Stimulated activated CD8-positive, alpha-beta memory T cell treated with anti-CD3 and anti-CD28 coated beads, Interleukin-15, amount 100 ng/mL, for 4 hours (primary cell): ENCODE data around the gene SLAIN2.

Experiments used
- DNase-seq, 2 donors: peaks; one replicate each; pipeline ENCODE4 v3.0.0-alpha.2; 2020; ENCODE audit warnings: low read depth in 2 of 2

The SLAIN2 gene

DNA sequence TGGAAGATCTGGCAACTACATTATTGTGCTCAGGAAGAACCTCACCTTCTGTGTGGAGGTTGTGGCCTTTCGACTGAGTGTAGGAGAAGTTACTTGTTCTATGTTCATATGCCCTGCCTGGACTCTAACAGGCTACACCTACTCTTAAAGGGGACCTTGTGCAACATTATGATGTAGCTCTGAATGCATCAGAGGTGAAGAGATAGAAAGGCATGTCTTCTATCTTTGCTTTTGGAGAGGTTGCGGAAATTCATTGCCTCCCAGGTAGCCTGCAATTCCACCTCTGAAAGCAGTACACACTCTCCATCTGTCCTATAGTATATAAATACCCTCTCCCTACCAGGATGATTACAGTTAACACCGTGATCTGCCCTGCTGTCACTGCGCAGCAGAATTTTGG is 7.1 kb upstream of the SLAIN2 start:
- DNase-seq, result no peak

DNA sequence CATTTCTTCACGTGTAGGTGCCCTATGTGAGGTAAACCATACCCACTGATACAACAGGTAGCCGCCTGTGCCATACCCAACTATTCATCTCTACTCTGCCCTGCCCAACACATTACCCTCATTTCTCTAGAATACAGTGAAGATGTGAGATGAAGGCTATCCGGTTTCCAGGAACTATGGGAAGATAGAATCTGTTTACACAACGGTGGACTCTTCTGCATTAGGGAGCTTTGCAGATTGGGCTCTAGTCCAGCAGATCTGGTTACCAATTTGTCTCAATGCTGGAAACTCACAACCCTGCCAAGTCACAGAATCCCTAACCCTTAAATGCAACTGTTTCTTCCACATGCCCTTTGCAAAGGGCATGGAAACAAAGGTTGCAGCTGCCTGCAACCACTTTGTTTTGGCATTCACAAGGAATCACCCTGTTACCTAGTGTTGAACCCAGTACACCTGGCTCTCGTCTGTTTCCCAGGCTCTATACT is 6.4 kb upstream of the SLAIN2 start:
- DNase-seq, result no peak

DNA sequence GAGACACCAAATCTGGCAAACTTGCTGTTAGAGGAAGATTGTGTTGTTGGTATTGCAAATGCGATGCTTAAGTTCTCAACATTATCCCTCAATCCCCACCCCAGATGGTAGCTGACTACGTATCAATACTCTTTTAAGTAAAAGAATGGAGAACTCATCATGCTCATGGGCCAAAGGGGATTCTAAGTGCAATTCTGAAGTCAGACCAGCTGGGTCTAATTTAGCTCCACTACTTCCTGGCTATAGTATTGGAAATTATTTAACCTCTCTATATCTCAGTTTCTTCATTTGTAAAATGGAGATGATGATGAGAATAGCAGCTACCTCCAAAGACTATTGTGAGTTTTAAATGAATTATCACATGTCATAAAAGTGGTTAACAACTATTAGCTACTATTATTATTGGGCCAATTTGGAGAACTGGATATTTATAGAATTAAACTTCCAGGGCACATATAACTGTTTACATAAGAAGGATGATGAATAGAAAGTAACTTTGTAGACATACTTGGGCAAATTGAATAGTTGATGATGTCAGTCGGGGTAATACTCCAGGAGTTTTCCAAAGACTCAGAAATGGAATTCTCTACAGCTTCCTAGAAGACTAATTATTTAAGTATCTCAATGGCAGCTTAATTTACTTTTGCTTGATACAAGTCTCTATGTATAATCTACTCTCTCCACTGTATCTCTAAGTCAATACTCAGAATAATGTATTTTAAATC is 5.0 kb upstream of the SLAIN2 start:
- DNase-seq, result no peak

DNA sequence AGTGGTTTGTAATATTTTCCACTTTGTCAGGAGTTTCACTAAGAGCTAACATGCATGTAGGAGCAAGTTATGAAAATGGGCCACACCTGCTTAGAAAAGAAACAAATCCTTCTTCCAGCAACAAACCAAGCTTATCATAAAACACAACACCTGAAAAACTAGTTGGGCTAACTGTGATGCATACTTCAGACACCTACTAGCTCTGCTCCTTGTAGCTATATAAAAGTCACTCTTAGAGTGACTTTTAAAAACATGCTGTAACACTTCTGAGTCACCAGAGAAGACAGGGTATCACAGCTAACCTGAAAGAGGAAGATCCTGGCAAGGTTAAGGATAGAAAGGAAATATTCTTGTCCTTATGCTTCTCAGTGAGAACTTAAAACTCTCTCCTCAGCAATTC is 3.6 kb upstream of the SLAIN2 start:
- no peak for DNase-seq

DNA sequence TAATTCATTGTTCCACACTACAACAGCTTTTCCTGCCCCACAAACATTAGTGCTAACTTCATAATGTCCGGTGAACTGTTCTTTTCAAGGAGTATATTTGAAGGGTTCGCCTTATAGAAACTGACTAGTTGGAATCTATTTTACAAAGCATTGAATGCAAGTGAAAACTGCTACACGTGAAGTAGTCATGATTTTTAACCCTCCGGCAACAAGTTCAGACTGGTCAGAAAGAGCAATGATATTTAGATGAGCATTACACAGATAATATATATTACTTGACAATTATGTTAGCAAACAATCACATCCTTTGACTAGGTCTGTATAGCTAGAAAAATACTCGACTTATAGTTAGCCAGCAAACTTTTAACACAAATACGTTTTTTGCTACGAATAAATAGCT is 1.7 kb upstream of the SLAIN2 start:
- DNase-seq, result no peak

DNA sequence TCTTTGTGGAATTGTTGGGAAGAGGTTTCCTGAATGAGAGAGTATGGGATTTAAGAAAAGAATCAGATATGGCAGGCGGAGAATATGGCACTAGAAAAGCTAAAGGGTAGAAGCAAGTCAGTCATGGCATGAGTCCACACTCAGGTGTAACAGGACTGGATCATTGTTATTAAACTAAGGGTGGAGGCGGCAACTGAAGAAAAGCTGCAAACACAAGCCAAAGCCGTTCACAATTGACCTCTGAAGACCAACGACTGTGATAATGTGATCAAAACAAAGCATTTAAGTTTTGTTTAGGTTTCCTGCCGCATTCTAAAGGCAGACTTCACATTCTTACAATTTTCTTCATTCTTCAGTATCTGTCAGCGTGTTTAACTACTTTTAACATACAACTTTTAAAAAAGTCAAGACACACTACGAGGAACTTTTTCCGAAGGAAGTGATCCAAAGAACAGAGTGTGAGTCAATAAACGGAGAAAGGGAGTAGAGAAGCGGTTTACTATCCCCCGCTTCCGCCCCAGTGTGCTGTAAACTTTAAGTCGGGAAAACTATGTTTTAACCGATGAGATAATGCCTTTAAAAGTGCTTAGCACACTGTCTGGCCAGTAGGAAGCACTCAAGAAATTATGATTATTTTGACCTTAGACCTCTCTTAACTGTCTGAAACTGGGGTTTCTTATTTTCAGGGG is 909 bp upstream of the SLAIN2 start:
- DNase-seq, result no peak

DNA sequence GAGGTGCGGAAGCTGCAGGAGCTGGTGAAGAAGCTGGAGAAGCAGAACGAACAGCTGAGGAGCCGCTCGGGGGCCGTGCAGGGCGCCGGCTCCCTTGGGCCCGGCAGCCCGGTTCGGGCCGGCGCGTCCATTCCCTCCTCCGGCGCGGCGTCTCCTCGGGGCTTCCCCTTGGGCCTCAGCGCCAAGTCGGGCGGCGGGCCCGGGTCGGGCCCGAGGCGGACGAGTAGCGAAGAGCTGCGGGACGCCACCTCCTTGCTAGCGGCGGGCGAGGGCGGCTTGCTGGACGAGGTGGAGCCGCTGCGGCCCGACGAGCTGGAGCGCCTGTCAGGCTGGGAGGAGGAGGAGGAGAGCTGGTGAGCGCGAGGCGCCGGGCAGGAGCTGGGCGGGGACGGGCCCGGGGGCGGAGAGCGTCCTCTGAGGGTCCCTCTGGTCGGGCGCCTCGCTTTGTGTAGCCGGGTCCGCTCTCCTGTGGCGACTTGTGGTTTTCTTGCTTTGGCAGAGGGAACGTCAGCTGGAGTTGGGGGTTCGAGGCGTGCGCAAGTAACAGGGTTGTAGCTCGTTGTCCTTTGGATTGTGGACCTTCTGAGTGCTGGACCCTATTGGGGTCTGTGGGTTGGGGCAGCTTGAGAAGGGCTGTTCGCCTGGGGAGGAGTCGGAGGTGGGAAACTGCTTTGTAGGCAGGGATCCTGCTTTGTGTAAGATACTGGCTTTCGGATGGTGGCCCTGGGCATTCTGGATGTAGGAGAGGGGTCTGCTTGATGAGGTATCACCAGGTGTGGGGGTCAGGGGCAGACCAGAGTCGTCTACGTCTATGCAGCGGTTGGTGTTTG is 662 bp downstream of the SLAIN2 start:
- peak; percentile 3 to 24 for DNase-seq

DNA sequence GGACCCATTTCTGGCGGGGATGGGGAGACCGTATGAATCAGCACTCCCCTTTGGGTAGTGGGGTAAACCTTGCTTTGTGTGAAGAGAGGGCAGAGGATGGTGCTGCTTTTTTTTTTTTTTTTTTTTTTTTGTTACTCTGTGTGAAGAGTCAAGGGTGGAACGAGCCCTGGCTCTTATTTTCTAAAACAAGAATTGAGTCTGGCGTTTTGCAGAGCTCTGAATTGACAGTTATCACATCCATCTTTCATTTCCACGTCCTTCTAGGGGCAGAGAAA is 1.2 kb downstream of the SLAIN2 start:
- DNase-seq, result no peak

DNA sequence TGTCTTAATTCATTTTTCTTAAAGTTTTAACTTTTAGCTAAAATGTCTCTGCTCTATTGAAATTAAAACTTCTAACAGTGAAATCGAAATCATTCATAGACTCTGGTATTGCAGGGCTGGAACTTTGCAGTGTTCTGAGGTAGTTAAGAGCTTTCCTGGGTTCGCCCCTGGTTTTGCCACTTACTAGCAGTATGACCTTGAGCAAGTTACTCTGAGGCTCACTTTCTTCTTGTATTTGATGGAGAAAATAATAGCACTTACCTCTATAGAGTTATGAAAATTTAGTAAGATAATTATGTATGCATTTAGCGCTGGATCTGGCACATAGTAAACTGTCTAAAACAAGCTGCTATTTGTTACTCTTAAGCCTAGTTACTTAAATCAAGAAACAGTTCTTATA is 1.7 kb downstream of the SLAIN2 start:
- DNase-seq, result no peak

DNA sequence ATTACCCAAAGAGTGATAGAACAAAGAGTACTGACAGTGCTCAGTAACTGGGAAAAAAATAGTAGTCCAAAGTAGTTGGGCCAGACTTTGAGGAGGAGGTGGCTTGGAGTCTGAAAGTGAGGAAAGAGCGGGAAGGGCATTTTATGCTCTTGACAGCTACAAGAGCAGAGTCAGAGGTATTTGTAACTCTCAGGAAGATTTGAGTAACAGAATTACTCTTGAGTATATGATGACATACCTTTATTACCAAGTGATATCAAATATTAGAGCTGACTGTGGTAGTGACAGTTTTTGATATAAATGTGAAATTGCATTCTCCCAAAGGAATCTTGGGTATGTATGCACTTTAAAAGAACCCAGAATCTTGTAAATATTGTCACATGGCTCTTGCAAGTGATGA is 2.2 kb downstream of the SLAIN2 start:
- no peak for DNase-seq

DNA sequence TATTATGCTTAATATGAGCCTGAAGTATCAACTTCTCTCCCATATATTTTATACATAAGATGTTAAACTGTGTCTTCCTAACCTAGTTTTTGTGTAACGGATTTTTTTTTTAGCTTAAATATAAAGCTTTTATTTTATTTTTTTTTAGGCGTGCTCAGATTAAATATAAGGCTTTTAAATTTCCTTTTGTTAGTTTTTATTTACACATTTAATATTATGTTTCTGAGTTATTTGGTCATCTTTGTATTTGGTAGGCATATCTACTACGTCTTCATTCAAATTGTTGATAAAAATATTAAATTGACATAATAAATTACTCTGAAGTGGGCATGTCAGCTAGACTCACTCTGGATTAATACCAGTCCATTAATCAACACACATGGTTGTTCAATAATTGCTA is 4.2 kb downstream of the SLAIN2 start:
- no peak for DNase-seq

DNA sequence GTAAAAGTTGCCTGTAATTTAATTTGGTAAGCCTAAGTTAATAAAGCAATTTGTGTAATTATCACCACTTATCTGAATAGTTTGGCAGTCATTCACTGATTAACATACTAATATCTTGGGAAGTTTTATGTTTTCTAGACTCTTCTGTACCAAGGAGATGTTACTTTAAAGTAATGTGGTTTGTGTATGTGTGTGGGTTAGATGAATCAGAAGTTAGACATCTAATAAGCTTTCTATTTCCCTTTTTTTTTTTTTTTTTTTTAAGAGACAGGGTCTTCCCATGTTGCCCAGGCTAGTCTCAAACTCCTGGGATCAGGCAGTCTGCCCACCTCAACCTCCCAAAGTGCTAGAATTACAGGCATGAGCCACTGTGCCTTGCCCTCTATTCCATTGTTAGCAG is 5.3 kb downstream of the SLAIN2 start:
- DNase-seq, result no peak

DNA sequence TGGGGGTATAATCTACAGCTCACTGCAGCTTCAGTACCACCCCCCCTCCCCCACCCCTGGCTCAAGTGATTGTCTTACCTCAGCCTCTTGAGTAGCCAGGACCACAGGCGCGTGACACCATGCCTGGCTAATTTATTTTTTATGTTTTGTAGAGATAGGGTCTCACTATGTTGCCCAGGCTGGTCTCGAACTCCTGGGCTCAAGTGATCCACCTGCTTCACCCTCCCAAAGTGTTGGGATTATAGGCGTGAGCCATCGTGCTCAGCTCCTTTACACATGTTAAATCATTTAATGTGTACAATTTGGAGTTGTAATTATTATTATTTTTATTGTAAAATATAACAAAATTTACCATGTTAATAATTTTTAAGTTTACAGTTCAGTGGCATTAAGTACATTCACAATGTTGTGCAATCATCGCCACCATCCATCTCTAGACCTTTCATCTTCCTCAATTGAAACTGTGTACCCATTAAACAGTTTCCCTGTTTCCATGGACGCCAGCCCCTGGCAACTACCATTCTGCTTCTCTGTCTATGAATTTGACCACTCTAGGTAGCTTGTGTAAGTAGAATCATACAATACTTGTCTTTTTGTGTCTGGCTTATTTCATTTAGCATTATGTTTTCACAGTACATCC is 6.1 kb downstream of the SLAIN2 start:
- DNase-seq, result no peak

DNA sequence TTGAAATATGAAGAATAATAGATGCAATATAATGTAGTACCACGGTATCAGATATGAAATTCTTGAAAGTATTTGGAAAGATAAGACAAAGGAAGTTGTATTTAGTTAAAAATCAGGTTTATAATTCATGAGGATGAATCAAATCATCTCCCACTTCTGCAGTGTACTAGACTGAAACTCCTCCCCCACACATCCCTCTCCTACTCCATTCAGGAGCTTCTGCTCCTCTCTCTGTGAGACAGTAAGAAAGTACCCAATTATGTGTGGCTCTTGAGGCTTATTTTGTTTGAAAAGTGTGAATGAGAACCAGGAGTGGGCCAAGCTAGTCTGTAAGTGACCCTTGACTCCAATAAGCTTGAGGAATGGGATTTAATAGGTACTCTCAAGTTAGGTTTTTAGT is 9.5 kb downstream of the SLAIN2 start:
- no peak for DNase-seq

DNA sequence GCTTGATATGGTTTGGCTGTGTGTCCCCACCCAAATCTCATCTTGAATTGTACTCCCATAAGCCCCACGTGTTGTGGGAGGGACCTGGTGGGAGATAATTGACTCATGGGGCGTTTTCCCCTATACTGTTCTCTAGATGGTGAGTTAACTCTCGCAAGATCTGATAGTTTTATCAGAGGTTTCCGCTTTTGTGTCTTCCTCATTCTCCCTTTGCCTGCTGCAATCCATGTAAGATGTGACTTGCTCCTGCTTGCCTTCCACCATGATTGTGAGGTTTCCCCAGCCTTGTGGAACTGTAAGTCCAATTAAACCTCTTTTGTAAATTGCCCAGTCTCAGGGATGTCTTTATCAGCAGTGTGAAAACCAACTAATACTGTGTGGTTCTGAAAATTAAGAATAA is 11.5 kb downstream of the SLAIN2 start:
- DNase-seq, result no peak

DNA sequence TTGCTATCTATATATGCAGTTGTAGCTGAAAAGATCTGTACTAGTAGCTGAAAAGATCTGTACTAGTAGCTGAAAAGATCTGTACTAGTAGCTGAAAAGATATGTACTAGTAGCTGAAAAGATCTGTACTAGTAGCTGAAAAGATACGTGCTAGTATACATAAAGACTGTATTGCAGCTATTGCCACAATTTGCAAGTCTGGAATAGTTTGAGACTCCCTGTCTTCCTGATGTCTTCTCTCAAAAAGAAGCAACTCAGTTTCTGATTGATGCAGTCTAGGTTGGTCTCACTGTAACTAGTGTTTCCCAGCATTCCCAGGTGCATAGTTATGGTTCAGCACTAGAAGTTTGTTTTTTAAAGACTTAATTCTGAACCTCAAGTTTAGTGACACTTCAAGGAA is 15.0 kb downstream of the SLAIN2 start:
- DNase-seq, result no peak

DNA sequence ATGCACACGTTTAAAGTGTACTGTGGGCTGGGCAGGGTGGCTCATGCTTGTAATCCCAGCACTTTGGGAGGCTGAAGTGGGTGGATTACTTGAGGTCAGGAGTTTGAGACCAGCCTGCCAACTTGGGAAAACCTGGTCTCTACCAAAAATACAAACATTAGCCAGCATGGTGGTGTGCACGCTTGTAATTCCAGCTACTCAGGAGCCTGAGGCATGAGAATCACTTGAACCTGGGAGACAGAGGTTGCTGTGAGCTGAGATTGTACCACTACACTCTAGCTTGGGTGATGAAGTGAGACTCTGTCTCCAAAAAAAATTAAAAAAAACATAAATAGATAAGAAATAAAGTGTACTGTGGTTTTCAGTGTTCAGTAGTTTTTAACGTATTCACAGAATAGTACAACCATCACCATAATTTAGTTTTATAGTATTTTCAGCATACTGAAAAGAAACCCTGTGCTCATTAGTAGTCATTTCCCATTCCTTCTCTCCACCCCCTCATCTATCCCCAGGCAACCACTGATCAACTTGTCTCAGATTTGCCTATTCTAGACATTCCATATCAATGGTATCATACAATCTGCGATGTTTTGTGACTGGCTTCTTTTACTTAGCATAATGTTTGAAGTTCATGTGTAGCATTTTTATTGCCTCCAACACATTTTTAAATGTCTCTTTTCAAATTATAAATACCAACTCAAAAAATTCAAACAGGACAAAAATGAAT is 19.1 kb downstream of the SLAIN2 start:
- no peak for DNase-seq

DNA sequence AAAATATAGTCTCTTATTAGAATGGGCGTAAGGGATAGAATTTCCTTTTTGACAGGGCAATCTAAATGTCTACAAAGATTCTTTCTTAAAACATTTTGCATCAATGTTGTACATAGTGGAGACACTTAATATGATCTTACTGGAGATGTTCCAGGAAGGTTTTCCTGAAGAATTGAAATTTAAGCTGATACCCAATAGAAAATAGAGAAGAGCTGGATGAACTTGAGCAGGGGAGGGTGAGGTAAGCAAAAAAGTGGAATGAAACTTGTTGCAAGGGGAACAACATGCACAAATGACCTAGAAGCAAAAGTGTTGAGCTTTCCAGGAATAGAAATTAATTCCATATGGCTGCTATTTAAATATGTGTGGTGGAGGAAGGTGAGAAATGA is 19.7 kb downstream of the SLAIN2 start:
- no peak for DNase-seq

DNA sequence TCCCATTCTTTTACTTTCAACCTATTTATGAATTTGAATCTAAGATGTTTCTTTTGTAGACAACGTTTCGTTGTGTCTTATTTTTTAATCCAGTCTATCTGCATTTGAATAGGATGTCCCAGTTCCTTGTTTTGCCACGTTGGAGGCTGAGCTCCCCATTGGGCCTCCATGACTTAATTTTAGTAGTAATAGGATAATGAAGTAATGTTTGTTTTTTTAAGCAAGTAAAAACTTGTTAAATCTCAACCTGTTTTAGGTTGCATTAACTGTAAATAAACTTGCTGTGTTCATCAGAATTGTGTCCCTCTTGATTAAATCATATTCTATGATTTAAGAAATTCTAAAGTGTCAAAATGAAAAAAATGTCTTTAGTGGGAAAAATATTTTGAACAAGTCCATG is 25.3 kb downstream of the SLAIN2 start:
- no peak for DNase-seq

DNA sequence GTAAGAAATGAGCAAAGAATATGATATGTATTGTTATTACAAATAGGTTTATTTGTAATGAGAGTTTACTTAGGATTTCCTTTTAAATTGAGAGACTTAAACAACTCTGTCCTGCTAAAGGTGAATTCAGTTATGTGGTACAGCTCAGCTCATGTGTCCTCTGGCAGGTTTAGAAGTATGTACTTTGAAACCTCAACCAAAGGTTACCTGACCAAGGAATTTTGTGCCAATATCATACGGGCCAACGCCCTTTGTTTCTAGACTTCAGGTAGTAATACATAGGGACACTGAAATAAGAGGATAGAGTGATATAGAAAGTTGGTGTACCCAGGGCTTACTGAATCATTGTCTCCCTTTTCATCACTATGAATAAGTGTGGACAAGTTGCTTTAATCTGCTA is 25.7 kb downstream of the SLAIN2 start:
- no peak for DNase-seq

DNA sequence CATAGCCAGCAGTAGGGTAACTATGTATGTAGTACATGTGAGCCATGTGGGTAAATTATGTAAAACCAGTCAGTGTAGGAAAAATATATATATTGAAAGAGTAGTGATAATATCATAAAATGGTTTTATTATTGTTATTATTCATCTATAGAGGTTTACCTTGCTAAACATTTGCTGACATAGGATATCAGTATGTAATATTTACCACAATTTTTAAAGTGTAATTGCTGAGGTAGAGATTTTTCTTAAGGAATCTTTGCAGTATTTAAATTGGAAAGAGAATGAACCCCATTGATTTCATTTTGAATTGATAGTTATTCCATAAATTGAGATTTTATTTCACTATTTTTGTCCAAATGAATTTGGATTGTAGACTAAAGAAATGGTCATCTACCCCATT is 27.1 kb downstream of the SLAIN2 start:
- no peak for DNase-seq

DNA sequence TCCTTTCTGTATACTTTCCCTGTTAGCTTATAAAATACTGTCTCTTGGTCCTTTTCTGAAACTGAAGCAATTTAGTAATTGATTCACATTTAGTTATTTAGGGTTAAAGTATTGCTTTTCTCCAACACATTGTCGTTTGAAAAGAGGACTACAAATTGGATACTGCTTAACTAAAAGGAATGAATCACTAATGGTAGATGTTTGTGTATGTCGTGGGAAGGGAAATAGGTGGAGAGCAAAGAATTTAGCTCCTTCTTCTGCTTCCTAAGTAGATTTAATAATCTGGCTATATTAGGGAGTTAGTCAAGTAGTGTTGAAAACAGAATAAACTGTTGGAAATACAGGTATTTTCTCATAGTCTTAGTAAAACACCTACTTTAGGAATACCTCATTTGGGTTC is 27.9 kb downstream of the SLAIN2 start:
- DNase-seq, result no peak
